ENCODE data around the gene EMID1.
A peak's percentile ranks its signal among the peaks of the same experiment; 100 is the strongest.

The EMID1 gene

DNA sequence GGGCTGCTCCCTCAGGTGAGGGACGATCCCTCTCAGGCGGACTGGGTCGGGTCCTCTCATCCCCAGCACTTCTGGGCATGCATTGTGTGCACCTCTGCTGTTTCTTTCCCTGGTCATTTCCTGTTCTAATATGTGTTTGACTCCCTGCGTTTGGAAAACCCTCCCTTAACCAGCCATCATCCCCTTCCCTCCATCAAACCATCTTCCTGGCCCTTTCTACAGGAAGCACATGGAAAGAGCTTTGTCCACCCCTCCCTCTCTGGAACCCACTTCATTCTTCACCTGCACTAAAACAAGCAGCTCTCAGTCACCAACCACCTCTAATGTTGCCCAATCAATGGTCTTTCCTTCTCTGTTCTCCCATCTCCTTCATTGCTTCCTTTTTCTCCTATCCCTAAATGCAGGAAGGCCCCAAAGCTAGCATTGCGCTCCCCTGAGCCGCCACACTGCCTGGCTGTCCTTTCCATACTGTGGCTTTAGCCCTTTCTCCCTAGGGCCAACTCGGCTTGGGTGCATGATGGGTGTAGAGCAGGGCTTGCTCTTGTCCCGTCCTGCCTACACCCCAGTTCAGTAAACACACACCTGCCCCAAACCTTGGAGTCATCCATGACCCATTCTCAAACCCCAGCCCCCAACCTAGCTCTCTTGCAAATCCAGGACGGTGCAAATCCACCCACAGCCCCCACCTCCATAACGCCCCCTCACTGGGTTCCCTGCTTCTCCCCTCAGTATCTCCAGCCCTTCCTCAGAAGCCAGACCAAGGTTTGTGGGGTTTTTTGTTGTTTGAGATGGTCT lies 95.3 kb downstream of the EMID1 start:
- no peak for DNase-seq

DNA sequence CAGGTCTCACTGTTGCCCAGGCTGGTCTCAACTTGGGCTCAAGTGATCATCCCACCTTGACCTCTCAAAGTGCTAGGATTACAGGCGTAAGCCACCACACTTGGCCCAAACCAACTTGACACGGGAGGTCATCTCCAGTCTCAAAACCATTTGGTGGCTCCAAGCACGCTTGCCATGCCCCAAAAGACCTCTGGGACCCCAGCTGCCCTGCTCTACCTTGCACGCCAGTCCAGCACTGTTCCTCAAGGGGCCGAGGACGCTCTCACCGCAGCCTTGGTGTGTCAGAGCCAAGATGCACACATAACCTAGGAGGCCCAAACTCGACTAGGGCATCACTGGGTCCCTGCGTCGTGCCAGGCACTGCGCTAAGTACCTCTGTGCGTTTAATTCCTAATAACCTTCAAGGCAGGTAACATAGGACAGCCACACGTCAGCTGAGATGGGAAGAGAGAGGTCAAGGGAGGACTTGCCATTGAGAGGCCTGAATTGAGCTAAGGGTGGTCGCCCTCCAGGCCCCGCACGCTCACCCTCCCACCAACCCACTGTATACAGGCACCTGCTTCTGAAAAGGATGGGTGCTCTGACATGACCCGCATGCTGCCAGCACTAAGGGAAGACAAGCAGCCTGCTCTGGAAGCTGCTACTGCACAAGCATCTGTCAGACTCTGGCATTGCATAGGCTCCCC lies 96.2 kb downstream of the EMID1 start:
- peak in 1 of 2 experiments; percentile 37 for DNase-seq
- TF ChIP-seq POLR2A (IDR thresholded peaks at IDR 0.05; ENCODE audit: low read length) (no peak), GATA1 (IDR thresholded peaks at IDR 0.05; ENCODE audit: low read depth, low read length) (no peak)

More for the DNA sequence above, 95.3 kb downstream of the EMID1 start:
- TF ChIP-seq GATA1 (IDR thresholded peaks at IDR 0.05; ENCODE audit: low read depth, low read length): no peak
- no peak for TF ChIP-seq POLR2A (IDR thresholded peaks at IDR 0.05; ENCODE audit: low read length)

DNA sequence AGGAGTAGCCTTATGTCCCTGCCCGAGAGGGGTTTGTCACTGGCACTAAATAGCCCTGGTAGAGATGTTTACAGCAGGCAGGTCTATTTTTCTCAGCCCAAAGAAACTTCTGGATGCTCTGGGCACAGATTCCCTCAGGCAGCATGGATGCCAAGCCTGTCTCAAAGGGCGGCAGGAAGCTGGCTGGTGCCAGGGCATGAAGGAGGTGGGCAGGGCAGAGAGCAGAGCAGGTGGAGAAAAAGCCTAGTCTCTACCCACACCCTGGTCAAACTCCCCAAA lies 96.6 kb downstream of the EMID1 start:
- no peak for DNase-seq
- TF ChIP-seq GATA1 (IDR thresholded peaks at IDR 0.05; ENCODE audit: low read depth, low read length) (no peak), POLR2A (IDR thresholded peaks at IDR 0.05; ENCODE audit: low read length) (no peak)

DNA sequence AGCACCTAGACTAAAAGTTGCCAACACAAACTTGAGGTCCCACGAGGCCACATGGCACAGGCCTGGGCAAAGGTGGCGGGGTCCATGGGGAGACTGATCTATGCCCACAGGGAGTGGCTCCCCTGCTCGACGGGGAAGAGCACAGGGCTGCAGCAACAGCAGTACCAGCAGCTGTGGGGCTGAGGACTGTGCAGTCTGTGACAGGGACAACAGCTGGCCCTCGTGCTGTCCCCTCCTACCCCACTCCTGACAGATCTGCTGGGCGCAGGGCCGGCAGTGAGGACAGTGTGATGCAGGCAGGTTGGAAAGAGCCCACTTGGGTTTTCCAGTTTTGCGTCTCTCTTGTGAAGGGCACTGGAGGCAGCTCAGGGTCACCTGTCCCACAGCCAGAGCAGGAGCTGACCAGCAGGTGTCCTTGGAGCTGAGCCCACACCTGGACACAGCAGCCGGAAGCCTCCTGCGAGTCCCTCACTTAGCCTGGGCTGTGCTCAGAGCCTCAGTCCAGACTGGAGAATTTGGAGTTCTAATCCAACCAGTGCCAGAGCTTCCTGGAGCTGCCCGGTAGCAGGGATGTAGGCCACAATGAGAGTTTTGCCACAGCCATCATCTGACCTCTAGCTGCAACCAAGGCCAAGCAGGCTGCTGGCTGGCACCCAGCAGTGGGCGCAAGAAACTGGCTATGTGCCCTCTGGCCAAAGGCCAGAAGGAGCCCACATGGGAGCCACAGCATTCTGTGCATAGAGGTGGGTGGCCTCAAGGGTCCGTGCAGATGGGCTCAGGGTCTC lies 97.2 kb downstream of the EMID1 start:
- no peak for DNase-seq
- TF ChIP-seq POLR2A (IDR thresholded peaks at IDR 0.05; ENCODE audit: low read length): no peak
- no peak for TF ChIP-seq GATA1 (IDR thresholded peaks at IDR 0.05; ENCODE audit: low read depth, low read length)

DNA sequence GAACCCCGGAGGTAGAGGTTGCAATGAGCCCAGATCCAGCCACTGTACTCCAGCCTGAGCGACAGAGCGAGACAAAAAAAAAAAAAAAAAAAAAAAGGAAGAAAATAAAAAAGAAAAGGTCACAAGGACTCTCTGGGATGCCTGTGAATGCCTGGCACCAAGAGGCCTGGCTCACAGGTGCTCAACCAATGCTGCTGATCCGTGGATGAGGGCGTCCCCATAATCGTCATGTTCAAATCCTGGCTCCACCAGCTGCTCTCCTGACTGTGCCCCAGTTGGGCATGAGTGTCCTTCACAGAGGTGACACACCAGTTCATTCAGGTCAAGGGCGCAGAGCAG lies 100.1 kb downstream of the EMID1 start:
- no peak for DNase-seq
- no peak for TF ChIP-seq GATA1 (IDR thresholded peaks at IDR 0.05; ENCODE audit: low read depth, low read length)

DNA sequence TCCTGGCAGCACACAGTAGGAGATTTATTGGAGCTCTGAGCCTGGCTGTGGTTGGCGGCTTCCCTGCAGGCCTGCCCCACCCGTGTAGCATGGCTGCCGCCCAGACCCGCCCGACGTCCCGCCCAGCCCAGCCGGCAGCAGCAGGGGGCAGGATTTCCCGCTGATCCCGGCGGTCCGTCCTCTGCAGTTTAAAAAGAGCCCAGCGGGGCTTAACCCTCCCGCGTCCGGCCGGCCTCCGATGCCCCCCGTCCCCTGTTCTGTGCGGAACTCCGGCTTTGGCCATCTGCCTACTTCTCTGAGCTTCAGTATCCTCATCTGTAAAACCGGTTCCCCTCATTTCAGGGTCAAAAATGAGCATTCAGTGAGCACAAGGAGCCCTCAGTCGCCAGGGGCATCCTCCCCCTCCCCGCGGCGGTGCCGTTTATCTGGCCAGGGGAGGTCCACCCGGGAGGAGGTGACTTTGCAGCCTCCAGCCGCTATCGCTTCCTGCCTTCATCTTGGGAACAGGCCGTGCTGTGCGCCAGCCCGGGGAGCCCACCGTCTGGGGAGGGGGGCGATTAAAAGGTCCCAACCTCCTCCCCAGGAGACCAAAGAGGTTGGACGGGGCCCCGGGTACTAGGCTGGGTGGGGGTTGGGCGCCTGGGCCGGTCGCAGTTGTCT lies 100.6 kb downstream of the EMID1 start, which contains the start of gene GAS2L1:
GAS2L1 (plus strand) TSS at position 476 of the 660 bp plus-strand sequence. CDS start 1,456 bp downstream, outside the sequence.
- peak; percentile 87 to 89 for DNase-seq
- TF ChIP-seq GATA1 (IDR thresholded peaks at IDR 0.05; ENCODE audit: low read depth, low read length): no peak
- TF ChIP-seq POLR2A (IDR thresholded peaks at IDR 0.05; ENCODE audit: low read length): peak; percentile 53

DNA sequence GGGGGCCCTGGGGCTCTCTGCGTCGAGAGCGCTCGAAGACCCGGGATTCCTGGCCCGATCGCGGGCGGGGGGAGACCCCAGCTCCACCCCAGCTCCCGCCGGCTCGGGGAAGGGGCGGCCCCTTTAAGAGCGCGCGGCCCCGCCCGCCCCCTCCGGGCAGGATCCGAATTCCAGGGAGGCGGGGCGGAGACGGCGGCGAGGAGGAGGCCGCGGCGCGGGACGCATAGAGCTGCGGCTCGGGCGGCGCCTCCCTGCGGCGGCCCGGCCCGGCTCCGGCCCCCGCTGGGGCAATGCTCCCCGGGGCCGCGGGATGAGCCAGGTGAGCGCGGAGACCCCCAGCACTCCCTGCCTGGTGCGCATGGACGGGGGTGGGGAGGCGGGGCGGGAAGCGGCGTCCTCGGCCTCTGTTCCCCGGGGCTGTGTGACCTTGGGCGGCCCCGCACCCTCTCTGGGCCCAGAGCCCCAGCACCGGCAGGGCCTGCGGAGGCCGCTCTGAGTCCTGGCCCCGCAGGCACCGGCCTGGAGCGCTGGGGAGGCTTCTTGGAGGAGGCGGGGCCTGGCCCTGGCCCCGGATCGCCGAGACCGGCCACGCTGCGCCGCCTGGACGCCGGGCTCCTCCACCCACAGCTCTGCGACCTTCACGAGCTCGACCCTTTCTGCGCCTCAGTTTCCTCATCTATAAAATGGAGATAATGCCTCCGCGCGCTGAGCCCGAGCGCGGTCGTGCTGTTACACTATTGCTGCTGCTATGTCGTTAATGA lies 101.3 kb downstream of the EMID1 start:
- TF ChIP-seq POLR2A (IDR thresholded peaks at IDR 0.05; ENCODE audit: low read length) (peak; percentile 19), GATA1 (IDR thresholded peaks at IDR 0.05; ENCODE audit: low read depth, low read length) (no peak)
- DNase-seq: peak; percentile 79 to 85

DNA sequence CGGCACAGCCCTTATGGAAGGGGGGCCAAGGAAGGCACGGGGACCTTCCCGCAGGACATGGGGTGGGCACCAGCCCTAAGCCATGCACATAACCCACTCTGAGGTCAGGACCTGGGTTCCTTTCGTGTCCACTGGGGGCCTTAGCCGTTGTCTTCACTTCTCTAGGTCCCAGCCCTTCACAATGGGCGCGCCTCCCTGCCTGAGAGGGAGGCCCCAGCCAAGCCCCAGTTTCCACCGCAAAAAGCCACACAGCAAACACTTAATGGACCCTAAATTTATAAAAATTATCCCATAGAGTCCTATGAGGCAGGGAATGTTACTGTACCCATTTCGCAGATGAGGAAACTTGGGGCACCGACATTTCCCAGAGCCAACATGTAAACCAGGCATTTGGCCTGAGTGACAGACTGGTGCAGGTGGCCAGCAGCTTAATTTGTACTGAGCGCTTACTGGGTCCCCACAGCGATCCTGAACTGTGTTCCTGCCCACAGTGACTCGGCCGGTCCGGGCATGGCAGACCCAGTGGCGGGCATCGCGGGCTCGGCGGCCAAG lies 102.0 kb downstream of the EMID1 start:
- DNase-seq: peak; percentile 68 to 70
- TF ChIP-seq POLR2A (IDR thresholded peaks at IDR 0.05; ENCODE audit: low read length) (no peak), GATA1 (IDR thresholded peaks at IDR 0.05; ENCODE audit: low read depth, low read length) (no peak)

DNA sequence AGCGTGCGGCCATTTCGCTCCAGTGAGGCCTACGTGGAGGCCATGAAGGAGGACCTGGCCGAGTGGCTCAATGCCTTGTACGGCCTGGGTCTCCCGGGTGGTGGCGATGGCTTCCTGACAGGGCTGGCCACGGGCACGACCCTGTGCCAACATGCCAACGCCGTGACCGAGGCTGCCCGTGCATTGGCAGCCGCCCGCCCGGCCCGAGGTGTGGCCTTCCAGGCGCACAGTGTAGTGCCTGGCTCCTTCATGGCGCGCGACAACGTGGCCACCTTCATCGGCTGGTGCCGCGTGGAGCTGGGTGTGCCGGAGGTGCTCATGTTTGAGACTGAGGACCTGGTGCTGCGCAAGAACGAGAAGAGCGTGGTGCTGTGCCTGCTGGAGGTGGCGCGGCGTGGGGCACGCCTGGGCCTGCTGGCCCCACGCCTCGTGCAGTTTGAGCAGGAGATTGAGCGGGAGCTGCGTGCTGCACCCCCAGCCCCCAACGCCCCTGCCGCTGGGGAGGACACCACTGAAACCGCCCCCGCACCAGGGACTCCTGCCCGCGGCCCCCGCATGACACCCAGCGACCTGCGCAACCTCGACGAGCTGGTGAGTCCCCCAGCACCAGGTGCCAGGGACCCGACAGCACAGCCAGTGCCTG lies 102.6 kb downstream of the EMID1 start:
- TF ChIP-seq POLR2A (IDR thresholded peaks at IDR 0.05; ENCODE audit: low read length) (no peak), GATA1 (IDR thresholded peaks at IDR 0.05; ENCODE audit: low read depth, low read length) (no peak)
- peak in 1 of 2 experiments; percentile 53 for DNase-seq

DNA sequence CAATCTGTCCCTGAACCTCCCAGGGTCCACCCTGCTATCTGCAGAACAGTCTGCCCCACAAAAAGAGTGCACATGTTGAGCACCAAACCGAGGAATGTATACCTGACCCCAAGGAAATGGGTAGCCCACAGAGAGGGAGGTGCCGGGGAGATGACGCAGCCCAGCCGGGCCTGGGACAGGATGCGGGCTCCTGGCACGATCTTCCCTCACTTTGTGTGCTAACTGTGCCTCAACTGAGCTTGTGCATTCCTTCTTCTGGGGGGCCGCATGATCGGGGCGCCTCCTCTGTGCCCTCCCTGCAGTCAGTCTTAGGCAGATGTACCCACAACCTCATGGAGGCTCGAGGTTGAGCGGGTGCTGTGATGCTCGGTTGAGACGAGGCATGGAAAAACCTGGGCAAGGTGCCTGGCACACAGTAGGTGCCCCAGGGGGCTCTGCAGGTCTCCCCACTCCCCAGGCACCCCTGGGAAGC lies 103.1 kb downstream of the EMID1 start:
- peak; percentile 61 to 74 for DNase-seq
- TF ChIP-seq POLR2A (IDR thresholded peaks at IDR 0.05; ENCODE audit: low read length) (no peak), GATA1 (IDR thresholded peaks at IDR 0.05; ENCODE audit: low read depth, low read length) (no peak)

Measured in erythroblast (primary cell).